HL-60 (cell line): ENCODE results near the gene CD63.

ENCODE experiments used
- DNase-seq, 2 experiments: peaks; one replicate each; pipeline ENCODE4 v3.0.0-alpha.2; 2010 to 2020; ENCODE audit warnings: low read depth in 1 of 2, low spot score in 1 of 2
- H3K27ac ChIP-seq: fragments of 250-450 bp; sonication (Bioruptor Pico); replicated peaks from 2 replicates; pipeline ENCODE4 v1.5.1; 2020; ENCODE audit warnings: mild to moderate bottlenecking, moderate library complexity
- H3K27me3 ChIP-seq: fragments of 250-450 bp; sonication (Bioruptor Pico); 2 replicates; pipeline ENCODE4 v1.5.1; 2021; ENCODE audit warnings: mild to moderate bottlenecking, moderate library complexity; ENCODE audit not compliant: insufficient read depth, poor library complexity, severe bottlenecking
- H3K4me3 ChIP-seq: replicated peaks from 2 replicates; pipeline ENCODE4 v1.5.1; 2011; ENCODE audit warnings: mild to moderate bottlenecking, control low read depth, low read length; ENCODE audit not compliant: insufficient read depth
- CTCF ChIP-seq: IDR thresholded peaks from one replicate; pipeline ENCODE4 v1.5.1; 2011; ENCODE audit warnings: low read length, control low read depth, inconsistent platforms; ENCODE audit not compliant: insufficient read depth
- GABPA ChIP-seq: IDR thresholded peaks from 2 replicates; pipeline ENCODE4 v1.6.1; 2012; ENCODE audit warnings: low read depth
- POLR2AphosphoS5 ChIP-seq: IDR thresholded peaks from 2 replicates; pipeline ENCODE4 v1.6.1; 2012; ENCODE audit warnings: low read depth
- REST ChIP-seq: IDR thresholded peaks from 2 replicates; pipeline ENCODE4 v1.6.1; 2012; ENCODE audit warnings: low read depth; ENCODE audit not compliant: insufficient replicate concordance
- SPI1 ChIP-seq: IDR thresholded peaks from 2 replicates; pipeline ENCODE4 v1.6.1; 2012; ENCODE audit warnings: low read depth, mild to moderate bottlenecking, borderline replicate concordance

Gene CD63

GRCh38 chr12:55746174-55746912 lies 17.5 kb upstream of the CD63 start:
- Histone ChIP-seq H3K27me3 (peaks cover 6% of the 10 kb centered on the region), H3K4me3 (no peak overlapping the region), H3K27ac (no peak overlapping the region)
- TF ChIP-seq SPI1 (no peak), GABPA (no peak), CTCF (no peak), POLR2AphosphoS5 (no peak), REST (no peak)
- no peak for DNase-seq

GRCh38 chr12:55745361-55746173 lies 16.8 kb upstream of the CD63 start:
- Histone ChIP-seq H3K27ac (no peak overlapping the region), H3K4me3 (no peak overlapping the region), H3K27me3 (peaks cover 6% of the 10 kb centered on the region)
- DNase-seq: no peak
- TF ChIP-seq REST (no peak), CTCF (no peak), POLR2AphosphoS5 (no peak)

GRCh38 chr12:55744340-55745030 lies 15.7 kb upstream of the CD63 start:
- Histone ChIP-seq H3K27ac (no peak overlapping the region), H3K27me3 (peaks cover 6% of the 10 kb centered on the region), H3K4me3 (peak overlapping the region; percentile 72)
- no peak for DNase-seq
- TF ChIP-seq POLR2AphosphoS5: no peak
- no peak for TF ChIP-seq SPI1
- TF ChIP-seq GABPA: no peak
- no peak for TF ChIP-seq CTCF
- TF ChIP-seq REST: no peak
